Brain microvascular endothelial cell (primary cell): Measurements from ENCODE around the gene RAB11FIP4.
A peak's percentile ranks its signal among the peaks of the same experiment; 100 is the strongest.

Source experiments
- DNase-seq: peaks from one replicate; pipeline ENCODE4 v3.0.0-alpha.2; 2020
- H3K27ac ChIP-seq: fragments of 250-450 bp; sonication (Bioruptor Pico); 2 replicates; pipeline ENCODE4 v1.5.1; 2020; ENCODE audit warnings: mild to moderate bottlenecking, moderate library complexity
- H3K27me3 ChIP-seq: fragments of 250-450 bp; sonication (Bioruptor Pico); replicated peaks from 2 replicates; pipeline ENCODE4 v1.5.1; 2020; ENCODE audit warnings: mild to moderate bottlenecking
- H3K36me3 ChIP-seq: fragments of 250-450 bp; sonication (Bioruptor Pico); replicated peaks from 2 replicates; pipeline ENCODE4 v1.5.1; 2020; ENCODE audit warnings: mild to moderate bottlenecking
- H3K4me3 ChIP-seq: 2 replicates; pipeline ENCODE4 v1.5.1; 2011; ENCODE audit warnings: low read depth, mild to moderate bottlenecking, control low read depth, low read length, moderate library complexity
- in situ Hi-C: cut with HindIII; loops from 2 replicates; pipeline ENCODE4 v1.10.0; 2017; ENCODE audit warnings: low sequenced_read_pairs, low pct_ligation_motif_present
- TF ChIP-seq, protein P1 (sequence below): IDR thresholded peaks from 2 replicates; pipeline ENCODE4 v1.5.1; 2011; ENCODE audit warnings: low read depth, mild to moderate bottlenecking, moderate library complexity, low read length, control low read depth, inconsistent platforms; ENCODE audit errors: missing control alignments

The RAB11FIP4 gene

GRCh38 chr17:31566992-31567373, 175.5 kb downstream of the RAB11FIP4 start:
- H3K27me3 ChIP-seq: no peaks in the 10 kb centered on the region
- TF ChIP-seq, protein P1, sequence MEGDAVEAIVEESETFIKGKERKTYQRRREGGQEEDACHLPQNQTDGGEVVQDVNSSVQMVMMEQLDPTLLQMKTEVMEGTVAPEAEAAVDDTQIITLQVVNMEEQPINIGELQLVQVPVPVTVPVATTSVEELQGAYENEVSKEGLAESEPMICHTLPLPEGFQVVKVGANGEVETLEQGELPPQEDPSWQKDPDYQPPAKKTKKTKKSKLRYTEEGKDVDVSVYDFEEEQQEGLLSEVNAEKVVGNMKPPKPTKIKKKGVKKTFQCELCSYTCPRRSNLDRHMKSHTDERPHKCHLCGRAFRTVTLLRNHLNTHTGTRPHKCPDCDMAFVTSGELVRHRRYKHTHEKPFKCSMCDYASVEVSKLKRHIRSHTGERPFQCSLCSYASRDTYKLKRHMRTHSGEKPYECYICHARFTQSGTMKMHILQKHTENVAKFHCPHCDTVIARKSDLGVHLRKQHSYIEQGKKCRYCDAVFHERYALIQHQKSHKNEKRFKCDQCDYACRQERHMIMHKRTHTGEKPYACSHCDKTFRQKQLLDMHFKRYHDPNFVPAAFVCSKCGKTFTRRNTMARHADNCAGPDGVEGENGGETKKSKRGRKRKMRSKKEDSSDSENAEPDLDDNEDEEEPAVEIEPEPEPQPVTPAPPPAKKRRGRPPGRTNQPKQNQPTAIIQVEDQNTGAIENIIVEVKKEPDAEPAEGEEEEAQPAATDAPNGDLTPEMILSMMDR: no peak
- no peak overlapping the region for H3K27ac ChIP-seq

GRCh38 chr17:31568121-31568520, 176.6 kb downstream of the RAB11FIP4 start:
- Histone ChIP-seq H3K4me3 (no peak overlapping the region), H3K36me3 (peaks cover 21% of the 10 kb centered on the region), H3K27me3 (no peaks in the 10 kb centered on the region), H3K27ac (no peak overlapping the region)
- no peak for DNase-seq
- TF ChIP-seq, protein P1: no peak
- in situ Hi-C loops: no loop called here

More at GRCh38 chr17:31566992-31567373, 175.5 kb downstream of the RAB11FIP4 start:
- DNase-seq: no peak
- in situ Hi-C loops: no loop called here
- H3K4me3 ChIP-seq: no peak overlapping the region
- peaks cover 19% of the 10 kb centered on the region for H3K36me3 ChIP-seq

DNA sequence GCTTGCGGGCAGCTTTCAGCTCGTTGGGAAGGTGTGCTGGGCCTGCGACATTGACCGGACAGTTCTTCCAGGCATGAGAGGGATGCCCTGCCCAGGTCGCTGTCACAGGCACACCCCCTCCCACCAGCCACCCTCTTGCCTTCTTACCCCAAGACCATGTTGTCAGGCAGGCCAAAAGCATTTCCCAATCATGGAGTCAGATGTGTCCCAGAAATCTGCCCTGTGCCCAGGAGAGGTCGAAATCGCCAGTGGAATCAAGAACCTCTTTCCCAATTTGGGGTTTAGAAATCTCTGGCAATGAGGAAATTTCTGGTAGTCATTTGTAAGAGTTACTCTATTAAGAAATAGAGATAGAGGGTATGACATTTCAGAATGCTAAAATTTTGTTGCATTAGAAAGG, 177.1 kb downstream of the RAB11FIP4 start:
- Histone ChIP-seq H3K27me3 (no peaks in the 10 kb centered on the region), H3K27ac (no peak overlapping the region), H3K4me3 (no peak overlapping the region), H3K36me3 (peaks cover 21% of the 10 kb centered on the region)
- DNase-seq: no peak
- in situ Hi-C loops: no loop called here
- TF ChIP-seq, protein P1: no peak

DNA sequence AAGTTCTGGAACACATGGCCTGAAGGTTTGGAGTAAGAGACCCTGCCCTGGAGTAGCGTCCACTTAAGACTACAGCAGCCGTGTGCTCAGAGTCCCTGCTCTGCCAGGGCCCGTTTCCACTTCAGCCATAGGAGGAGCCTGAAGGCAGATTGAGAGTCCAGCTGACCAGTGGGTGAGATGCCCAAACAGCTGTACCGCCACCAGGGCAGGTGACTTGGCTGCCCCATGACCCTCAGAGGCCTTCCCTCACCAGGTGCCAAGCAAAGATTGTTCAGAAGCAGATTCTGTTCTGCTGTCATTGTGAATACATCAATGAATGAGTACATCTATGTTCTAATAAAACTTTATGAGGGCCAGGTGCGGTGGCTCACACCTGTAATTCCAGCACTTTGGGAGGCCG, 178.8 kb downstream of the RAB11FIP4 start:
- TF ChIP-seq, protein P1: no peak
- Histone ChIP-seq H3K27ac (no peak overlapping the region), H3K36me3 (peaks cover 20% of the 10 kb centered on the region), H3K27me3 (no peaks in the 10 kb centered on the region), H3K4me3 (no peak overlapping the region)
- no peak for DNase-seq
- in situ Hi-C loops: no loop called here

GRCh38 chr17:31570951-31571892, 179.7 kb downstream of the RAB11FIP4 start:
- peaks cover 22% of the 10 kb centered on the region for H3K36me3 ChIP-seq
- no peak overlapping the region for H3K4me3 ChIP-seq
- DNase-seq: peak; percentile 31
- TF ChIP-seq, protein P1: no peak
- in situ Hi-C loops: no loop called here
- H3K27ac ChIP-seq: peak overlapping the region; percentile 46
- H3K27me3 ChIP-seq: no peaks in the 10 kb centered on the region

GRCh38 chr17:31572341-31572740, 180.9 kb downstream of the RAB11FIP4 start:
- DNase-seq: no peak
- Histone ChIP-seq H3K27me3 (no peaks in the 10 kb centered on the region), H3K4me3 (no peak overlapping the region), H3K36me3 (peaks cover 22% of the 10 kb centered on the region), H3K27ac (no peak overlapping the region)
- in situ Hi-C loops: no loop called here
- TF ChIP-seq, protein P1: no peak
